HG03060 (cell line): ENCODE measurements around the gene CDK14.

Experiments used
- ATAC-seq: cut with Tn5 transposase; IDR thresholded peaks from one replicate; pipeline ENCODE4 v1.9.1; 2021; ENCODE audit warnings: low read depth, moderate number of reproducible peaks; ENCODE audit not compliant: unreplicated experiment

The CDK14 gene

GRCh38 chr7:91029688-91030087, 433.6 kb downstream of the CDK14 start:
- no peak for ATAC-seq

GRCh38 chr7:91030680-91031380, 434.7 kb downstream of the CDK14 start:
- ATAC-seq, result no peak

- ATAC-seq, result no peak
These were observed 435.6 kb downstream of the CDK14 start for GRCh38 chr7:91031757-91032156.

GRCh38 chr7:91033574-91033973, 437.5 kb downstream of the CDK14 start:
- no peak for ATAC-seq

- ATAC-seq, result no peak
These were observed 438.6 kb downstream of the CDK14 start for GRCh38 chr7:91034459-91035368.

GRCh38 chr7:91039033-91039432, 442.9 kb downstream of the CDK14 start:
- no peak for ATAC-seq

- no peak for ATAC-seq
These were observed 445.0 kb downstream of the CDK14 start for GRCh38 chr7:91041141-91041540.

- no peak for ATAC-seq
These were observed 445.9 kb downstream of the CDK14 start for GRCh38 chr7:91041901-91042484.

- ATAC-seq, result no peak
These were observed 447.1 kb downstream of the CDK14 start for GRCh38 chr7:91043186-91043585.

- no peak for ATAC-seq
These were observed 448.0 kb downstream of the CDK14 start for GRCh38 chr7:91043924-91044645.

- no peak for ATAC-seq
These were observed 449.5 kb downstream of the CDK14 start for GRCh38 chr7:91045606-91046005.

GRCh38 chr7:91046322-91047089, 450.4 kb downstream of the CDK14 start:
- ATAC-seq, result no peak

- no peak for ATAC-seq
These were observed 451.5 kb downstream of the CDK14 start for GRCh38 chr7:91047636-91048035.

GRCh38 chr7:91050677-91051076, 454.6 kb downstream of the CDK14 start:
- no peak for ATAC-seq

GRCh38 chr7:91051966-91052365, 455.8 kb downstream of the CDK14 start:
- ATAC-seq, result no peak

GRCh38 chr7:91054374-91054773, 458.3 kb downstream of the CDK14 start:
- ATAC-seq, result no peak

GRCh38 chr7:91055219-91055618, 459.1 kb downstream of the CDK14 start:
- no peak for ATAC-seq

GRCh38 chr7:91062713-91063112, 466.6 kb downstream of the CDK14 start:
- no peak for ATAC-seq

- no peak for ATAC-seq
These were observed 467.9 kb downstream of the CDK14 start for GRCh38 chr7:91064052-91064451.

- ATAC-seq, result no peak
These were observed 468.8 kb downstream of the CDK14 start for GRCh38 chr7:91064938-91065337.
